HCT116 (cell line): ENCODE measurements around the gene RIN3. TPM values are rescaled to one million over a fixed set of nuclear protein-coding genes. Genes with fewer than 3 reads are reported as not detected.

Experiments used
- ATAC-seq: fragments of 200-7000 bp; cut with Tn5 transposase; 2 replicates; pipeline ENCODE4 v1.9.1; 2020; ENCODE audit warnings: mild to moderate bottlenecking, moderate library complexity
- BruUV-seq: library from RNA; stranded (reverse); fragments of 400-500 nt; replicated peaks from 2 replicates; lab custom pipeline; 2021; lab: Mats Ljungman, UMichigan
- CTCF ChIA-PET: fragments of 300-600 bp; sonication (Branson Sonifier 250); formaldehyde crosslinking; loops from one replicate; lab custom pipeline; 2021; ENCODE audit warnings: antibody characterized with exemption; lab: Charles Lee
- POLR2A ChIA-PET: fragments of 300-600, 350-600 bp; sonication (Branson Sonifier 250); formaldehyde crosslinking; loops from one replicate; lab custom pipeline; 2021; ENCODE audit warnings: antibody characterized with exemption; lab: Charles Lee
- RAD21 ChIA-PET, 2 experiments: fragments of 300-600 bp; sonication (Branson Sonifier 250); formaldehyde crosslinking; loops; one replicate each; lab custom pipeline; 2023; ENCODE audit warnings: low total read pairs in 2 of 2; ENCODE audit not compliant: uncharacterized antibody in 2 of 2, unreplicated experiment in 2 of 2, low non-redundant PET in 1 of 2; lab: Charles Lee
- DNase-seq: peaks from one replicate; pipeline ENCODE4 v3.0.0-alpha.2; 2010; ENCODE audit warnings: low read depth, low spot score
- H2AFZ ChIP-seq: fragments of 200-600 bp; shearing (Covaris generic), sonication (generic); 2 replicates; pipeline ENCODE4 v1.6.1; 2017; ENCODE audit warnings: low read depth, mixed run types, mixed read lengths, antibody characterized with exemption, low read length; ENCODE audit not compliant: poor library complexity, severe bottlenecking
- H3K27ac ChIP-seq: 2 replicates; pipeline ENCODE4 v1.5.1; 2012; ENCODE audit warnings: low read depth, low read length
- H3K27me3 ChIP-seq: fragments of 200-600 bp; sonication (generic); 2 replicates; pipeline ENCODE4 v1.6.1; 2016; ENCODE audit warnings: mixed run types, low read length, mixed read lengths; ENCODE audit not compliant: insufficient read depth
- H3K36me3 ChIP-seq, 2 experiments: fragments of 200-500 bp in 1 of 2; fragments of 200-600 bp in 1 of 2; sonication (Bioruptor generic) in 1 of 2; sonication (generic) in 1 of 2; 2 replicates each; pipeline versions ENCODE4 v1.5.1 to v1.6.1; 2014 to 2016; ENCODE audit warnings: low read length in 2 of 2, inconsistent platforms in 1 of 2, mixed read lengths in 1 of 2, mixed run types in 1 of 2; ENCODE audit not compliant: insufficient read depth in 2 of 2, control insufficient read depth in 1 of 2
- H3K4me1 ChIP-seq, 2 experiments: fragments of 200-600 bp in 1 of 2; sonication (generic) in 1 of 2; 2 replicates each; pipeline versions ENCODE4 v1.5.1 to v1.6.1; 2012 to 2017; ENCODE audit warnings: low read length in 2 of 2, inconsistent platforms in 1 of 2, mild to moderate bottlenecking in 1 of 2, mixed read lengths in 1 of 2, mixed run types in 1 of 2, moderate library complexity in 1 of 2; ENCODE audit not compliant: insufficient read depth in 2 of 2, control insufficient read depth in 1 of 2
- H3K4me2 ChIP-seq: fragments of 200-600 bp; sonication (generic); 2 replicates; pipeline ENCODE4 v1.6.1; 2017; ENCODE audit warnings: mixed run types, low read length, mixed read lengths
- H3K4me3 ChIP-seq, 2 experiments: fragments of 200-600 bp in 1 of 2; sonication (generic) in 1 of 2; replicated peaks in 1 of 2; 2 replicates each; pipeline ENCODE4 v1.5.1; 2011 to 2016; ENCODE audit warnings: low read length in 2 of 2, control low read depth in 1 of 2, low read depth in 1 of 2, mild to moderate bottlenecking in 1 of 2, mixed read lengths in 1 of 2, mixed run types in 1 of 2
- H3K79me2 ChIP-seq: fragments of 200-600 bp; sonication (generic); 2 replicates; pipeline ENCODE4 v1.6.1; 2017; ENCODE audit warnings: mild to moderate bottlenecking, mixed run types, low read length, moderate library complexity, mixed read lengths; ENCODE audit not compliant: insufficient read depth
- H3K9ac ChIP-seq: fragments of 200-600 bp; sonication (generic); 2 replicates; pipeline ENCODE4 v1.6.1; 2016; ENCODE audit warnings: low read length, mixed read lengths
- H3K9me2 ChIP-seq: fragments of 200-600 bp; sonication (generic), shearing (Covaris generic); 2 replicates; pipeline ENCODE4 v1.6.1; 2017; ENCODE audit warnings: mixed run types, mild to moderate bottlenecking, moderate library complexity; ENCODE audit not compliant: insufficient read depth
- H3K9me3 ChIP-seq, 2 experiments: fragments of 200-500 bp in 1 of 2; fragments of 200-600 bp in 1 of 2; sonication (Bioruptor generic) in 1 of 2; sonication (generic) in 1 of 2; 2 replicates each; pipeline ENCODE4 v1.6.1; 2014 to 2017; ENCODE audit warnings: low read length in 2 of 2, mixed read lengths in 2 of 2, inconsistent platforms in 1 of 2, low read depth in 1 of 2, mild to moderate bottlenecking in 1 of 2, mixed run types in 1 of 2, moderate library complexity in 1 of 2; ENCODE audit not compliant: control insufficient read depth in 1 of 2, insufficient read depth in 1 of 2
- H4K20me1 ChIP-seq: fragments of 200-600 bp; sonication (generic), shearing (Covaris generic); 2 replicates; pipeline ENCODE4 v1.6.1; 2017; ENCODE audit warnings: mixed run types, mild to moderate bottlenecking, moderate library complexity; ENCODE audit not compliant: insufficient read depth
- CBX3 ChIP-seq: IDR thresholded peaks from 2 replicates; pipeline ENCODE4 v1.6.1; 2012; ENCODE audit warnings: low read depth
- ELF1 ChIP-seq: IDR thresholded peaks from 2 replicates; pipeline ENCODE4 v1.6.1; 2012; ENCODE audit warnings: low read depth, borderline replicate concordance
- EZH2phosphoT487 ChIP-seq: fragments of 200-600 bp; IDR thresholded peaks from 2 replicates; pipeline ENCODE4 v1.6.1; 2018; ENCODE audit warnings: antibody characterized with exemption, borderline replicate concordance
- FOSL1 ChIP-seq: IDR thresholded peaks from 2 replicates; pipeline ENCODE4 v1.6.1; 2012; ENCODE audit warnings: low read depth
- MAX ChIP-seq: IDR thresholded peaks from 2 replicates; pipeline ENCODE4 v1.6.1; 2012
- POLR2A ChIP-seq: IDR thresholded peaks from 2 replicates; pipeline ENCODE4 v1.7.0; 2011; ENCODE audit warnings: borderline replicate concordance; ENCODE audit not compliant: insufficient read depth, insufficient read length; ENCODE audit errors: extremely low read depth
- POLR2AphosphoS5 ChIP-seq: IDR thresholded peaks from 2 replicates; pipeline ENCODE4 v1.6.1; 2011; ENCODE audit warnings: mild to moderate bottlenecking, low read depth, low read length, moderate library complexity
- REST ChIP-seq: IDR thresholded peaks from 2 replicates; pipeline ENCODE4 v1.6.1; 2012; ENCODE audit warnings: low read depth
- SIN3A ChIP-seq: IDR thresholded peaks from 2 replicates; pipeline ENCODE4 v1.6.1; 2012; ENCODE audit warnings: low read depth
- SRF ChIP-seq: IDR thresholded peaks from 2 replicates; pipeline ENCODE4 v1.6.1; 2012; ENCODE audit warnings: low read depth
- YY1 ChIP-seq: IDR thresholded peaks from 2 replicates; pipeline ENCODE4 v1.6.1; 2011; ENCODE audit warnings: low read length, low read depth, moderate library complexity, mild to moderate bottlenecking; ENCODE audit not compliant: insufficient replicate concordance; ENCODE audit errors: extremely low read depth
- ZBTB33 ChIP-seq: IDR thresholded peaks from 2 replicates; pipeline ENCODE4 v1.6.1; 2011; ENCODE audit warnings: mild to moderate bottlenecking, low read length, moderate library complexity; ENCODE audit not compliant: insufficient replicate concordance; ENCODE audit errors: extremely low read depth
- ZFX ChIP-seq: fragments of 450-650 bp; IDR thresholded peaks from 2 replicates; pipeline ENCODE4 v1.6.1; 2017
- intact Hi-C: fragments of 100-400 bp; cut with micrococcal nuclease; formaldehyde crosslinking; loops from 2 replicates; pipeline ENCODE4 v1.10.0; 2022
- total RNA-seq: library from RNA; stranded (reverse); gene quantifications from one replicate; pipeline ENCODE4 v1.2.1, GENCODE V29; 2021; ENCODE audit not compliant: unreplicated experiment

The RIN3 gene
- total RNA-seq, 1 experiment from 2014 or later, result 22.2 TPM

- ChIA-PET RAD21 (no interaction called here), POLR2A (no interaction called here), CTCF (no interaction called here)
- intact Hi-C loops, result no loop called here
- TF ChIP-seq MAX (no peak), CBX3 (no peak), REST (no peak), POLR2A (no peak), ELF1 (no peak), EZH2phosphoT487 (no peak), ZBTB33 (no peak), YY1 (no peak), SIN3A (no peak), FOSL1 (no peak), SRF (no peak), POLR2AphosphoS5 (no peak), ZFX (no peak)
- ATAC-seq (no peak), DNase-seq (no peak)
- H3K4me1 ChIP-seq, result peaks cover 0 to 10% of the 10 kb centered on the region in 2 experiments; a peak in 1 of 4 replicates
- peaks cover 6% of the 10 kb centered on the region; the same call in 1 of the 2 replicates for H3K79me2 ChIP-seq
- no peak overlapping the region for H3K4me2 ChIP-seq
- no peak overlapping the region for H3K4me3 ChIP-seq
- no peaks in the 10 kb centered on the region for H4K20me1 ChIP-seq
- no peak overlapping the region for H3K9ac ChIP-seq
- no peak overlapping the region for H3K27ac ChIP-seq
- H3K36me3 ChIP-seq, result peaks cover 0 to 3% of the 10 kb centered on the region in 2 experiments; a peak in 2 of 4 replicates
- no peaks in the 10 kb centered on the region for H3K9me3 ChIP-seq
- H2AFZ ChIP-seq, result no peak overlapping the region
- H3K27me3 ChIP-seq, result no peaks in the 10 kb centered on the region
- BruUV-seq, result TSS peak; percentile 35
- H3K9me2 ChIP-seq, result no peaks in the 10 kb centered on the region
Observed at GRCh38 chr14:92556863-92557543, 43.4 kb downstream of the RIN3 start.
